Stimulated activated CD8-positive, alpha-beta memory T cell treated with anti-CD3 and anti-CD28 coated beads, Interleukin-2, amount 100 ng/mL, for 48 hours (primary cell): ENCODE measurements around the gene CTXND1.
A peak's percentile ranks its signal among the peaks of the same experiment; 100 is the strongest.

Experiments
- DNase-seq, 2 donors: peaks; one replicate each; pipeline ENCODE4 v3.0.0-alpha.2; 2020; ENCODE audit warnings: low read depth in 2 of 2

The CTXND1 gene

GRCh38 chr15:80182611-80183261 lies 69.3 kb downstream of the CTXND1 start:
- DNase-seq, result no peak

GRCh38 chr15:80180986-80181385 lies 71.0 kb downstream of the CTXND1 start:
- no peak for DNase-seq

- no peak for DNase-seq
These were observed 71.5 kb downstream of the CTXND1 start for GRCh38 chr15:80180468-80180867.

- DNase-seq, result no peak
These were observed 72.1 kb downstream of the CTXND1 start for GRCh38 chr15:80179935-80180334.

GRCh38 chr15:80179025-80179759 lies 72.8 kb downstream of the CTXND1 start:
- no peak for DNase-seq

GRCh38 chr15:80177156-80177555 lies 74.9 kb downstream of the CTXND1 start:
- no peak for DNase-seq

GRCh38 chr15:80176443-80176842 lies 75.6 kb downstream of the CTXND1 start:
- no peak for DNase-seq

GRCh38 chr15:80175436-80175835 lies 76.6 kb downstream of the CTXND1 start:
- no peak for DNase-seq

GRCh38 chr15:80174017-80174746 lies 77.8 kb downstream of the CTXND1 start:
- DNase-seq, result no peak

- DNase-seq, result peak; percentile 56 to 57
These were observed 78.8 kb downstream of the CTXND1 start for GRCh38 chr15:80173022-80173759.

- DNase-seq, result no peak
These were observed 79.6 kb downstream of the CTXND1 start for GRCh38 chr15:80172401-80172800.

- no peak for DNase-seq
These were observed 80.2 kb downstream of the CTXND1 start for GRCh38 chr15:80171787-80172186.

- no peak for DNase-seq
These were observed 81.4 kb downstream of the CTXND1 start for GRCh38 chr15:80170596-80170995.

GRCh38 chr15:80169768-80170357 lies 82.2 kb downstream of the CTXND1 start:
- DNase-seq, result no peak

GRCh38 chr15:80168421-80168820 lies 83.6 kb downstream of the CTXND1 start:
- DNase-seq, result no peak

- DNase-seq, result no peak
These were observed 84.1 kb downstream of the CTXND1 start for GRCh38 chr15:80167936-80168335.

- DNase-seq, result no peak
These were observed 88.1 kb downstream of the CTXND1 start for GRCh38 chr15:80163897-80164296.

- no peak for DNase-seq
These were observed 88.8 kb downstream of the CTXND1 start for GRCh38 chr15:80163217-80163616.

GRCh38 chr15:80162059-80162554 lies 89.9 kb downstream of the CTXND1 start:
- DNase-seq, result no peak

- DNase-seq, result no peak
These were observed 90.5 kb downstream of the CTXND1 start for GRCh38 chr15:80161468-80162016.

GRCh38 chr15:80160570-80161156 lies 91.3 kb downstream of the CTXND1 start:
- DNase-seq, result no peak
